Hepatic stellate cell (primary cell): ENCODE results near the gene MANBA.
"Not testable (repeated sequence)": the region's sequence is repeated elsewhere in the genome, so short reads cannot be mapped to it uniquely, and the experiment has no call there.

Source experiments
- DNase-seq: peaks from one replicate; pipeline ENCODE4 v3.0.0; 2011; ENCODE audit warnings: low spot score

The MANBA gene

DNA sequence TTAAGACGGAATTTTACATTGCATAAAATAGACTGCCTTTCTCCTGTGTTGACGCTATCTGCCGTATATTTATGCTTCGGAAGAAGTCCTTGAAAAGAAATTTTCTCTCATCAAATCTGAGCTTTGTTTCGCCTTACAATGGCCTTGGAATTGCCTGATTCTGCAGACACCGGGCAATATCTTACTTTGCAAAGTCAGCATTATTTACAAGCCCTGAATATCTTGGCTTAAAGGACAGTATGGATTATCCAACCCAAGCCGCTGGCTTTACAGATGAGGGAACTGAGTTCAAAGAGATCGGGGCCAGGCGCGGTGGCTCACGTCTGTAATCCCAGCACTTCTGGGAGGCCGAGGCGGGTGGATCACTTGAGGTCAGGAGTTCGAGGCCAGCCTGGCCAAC is 1.1 kb upstream of the MANBA start:
- DNase-seq, result no peak

DNA sequence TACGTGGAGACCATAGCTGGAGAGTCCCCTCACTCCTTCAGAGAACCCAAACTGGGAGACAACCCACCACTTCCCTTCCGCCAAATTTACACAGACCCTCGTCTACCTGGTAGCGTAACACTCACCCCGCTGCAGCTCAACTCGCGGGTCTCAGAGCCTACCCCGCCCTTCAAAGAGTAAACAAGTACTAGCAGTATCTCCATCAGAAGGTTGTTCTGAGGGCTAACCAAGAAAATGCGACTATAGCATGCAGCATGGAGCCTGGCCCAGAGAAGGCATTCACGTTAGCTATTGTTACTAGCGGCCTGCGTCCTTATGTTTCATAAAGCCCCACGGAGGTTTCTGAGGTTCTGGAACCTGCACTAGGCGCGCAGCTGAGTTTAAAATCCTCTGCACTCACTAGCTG is 531 bp upstream of the MANBA start:
- no peak for DNase-seq

DNA sequence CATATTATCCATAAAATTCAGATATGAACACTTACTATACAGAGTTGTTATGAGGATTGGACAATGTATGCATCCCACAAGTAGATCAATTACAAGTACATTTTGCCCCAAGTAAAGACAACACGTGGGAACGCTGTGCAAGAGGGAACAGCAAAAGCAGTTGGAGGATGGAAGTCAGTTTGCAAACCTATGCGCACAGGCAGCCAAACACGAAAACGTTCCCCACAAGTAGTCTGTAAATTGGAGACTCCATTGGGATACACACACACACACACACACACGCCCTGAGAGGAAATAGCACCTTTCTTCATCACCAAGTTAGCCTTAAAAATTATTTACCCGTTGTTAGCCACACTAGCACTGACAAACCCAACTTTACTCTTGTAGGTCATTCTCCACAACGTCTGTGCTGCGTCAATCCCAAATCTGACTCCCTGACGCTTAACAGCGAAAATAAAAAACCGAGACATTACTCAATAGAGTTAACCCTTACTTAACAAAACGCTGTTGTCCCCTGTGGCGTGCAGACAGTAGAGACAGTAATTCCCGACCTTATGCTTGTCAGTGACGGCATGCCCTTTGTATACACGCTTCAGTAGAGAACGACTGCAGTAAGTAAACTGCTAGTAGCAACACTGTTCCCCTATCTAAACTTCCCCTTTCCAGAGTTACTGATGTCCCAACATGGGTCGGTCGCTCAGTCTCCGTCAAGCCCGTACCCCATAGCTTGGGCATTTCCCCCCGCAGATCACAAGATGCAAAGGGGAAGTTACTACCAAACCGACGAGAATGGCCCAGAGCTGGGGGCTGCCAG is 730 bp downstream of the MANBA start:
- peak; percentile 35 for DNase-seq

DNA sequence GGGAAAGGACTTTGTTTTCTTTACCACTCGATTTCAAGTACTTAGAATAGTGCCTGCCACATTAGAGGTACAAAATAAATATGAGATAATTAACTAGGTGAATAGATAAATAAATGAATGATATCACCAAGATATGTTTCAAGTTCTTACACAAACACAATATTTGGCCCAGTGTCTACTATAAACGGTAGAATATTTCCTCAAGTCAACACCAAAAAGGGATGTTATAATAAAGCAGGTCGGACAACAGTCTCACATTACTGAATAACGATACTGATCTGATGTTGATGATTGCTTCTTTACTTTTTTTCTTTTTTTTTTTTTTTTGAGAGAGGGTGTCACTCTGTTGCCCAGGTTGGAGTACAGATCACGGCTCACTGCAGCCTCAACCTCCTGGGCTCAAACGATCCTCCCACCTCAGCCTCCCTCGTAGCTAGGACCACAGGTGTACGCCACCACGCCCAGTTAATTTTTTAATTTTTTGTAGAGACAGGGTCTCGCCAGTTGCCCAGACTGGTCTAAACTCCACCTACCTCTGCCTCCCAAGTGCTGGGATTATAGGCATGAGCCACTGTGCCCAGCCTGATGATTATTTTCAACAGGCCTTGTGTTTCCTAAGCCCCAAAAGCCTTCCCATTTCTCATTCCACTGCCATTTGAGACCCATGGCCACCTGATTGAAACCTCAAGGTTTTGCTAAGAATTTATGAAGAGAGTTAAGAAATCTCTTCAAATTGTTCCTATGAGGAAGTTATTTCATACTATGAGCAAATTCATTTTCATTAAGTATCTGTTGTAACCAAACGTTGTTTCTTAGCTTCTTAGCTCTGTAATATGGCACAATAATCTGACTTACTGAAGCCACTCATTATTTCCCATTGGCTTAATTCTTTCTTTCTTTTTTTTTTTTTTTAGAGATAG is 2.3 kb downstream of the MANBA start:
- DNase-seq, result no peak

DNA sequence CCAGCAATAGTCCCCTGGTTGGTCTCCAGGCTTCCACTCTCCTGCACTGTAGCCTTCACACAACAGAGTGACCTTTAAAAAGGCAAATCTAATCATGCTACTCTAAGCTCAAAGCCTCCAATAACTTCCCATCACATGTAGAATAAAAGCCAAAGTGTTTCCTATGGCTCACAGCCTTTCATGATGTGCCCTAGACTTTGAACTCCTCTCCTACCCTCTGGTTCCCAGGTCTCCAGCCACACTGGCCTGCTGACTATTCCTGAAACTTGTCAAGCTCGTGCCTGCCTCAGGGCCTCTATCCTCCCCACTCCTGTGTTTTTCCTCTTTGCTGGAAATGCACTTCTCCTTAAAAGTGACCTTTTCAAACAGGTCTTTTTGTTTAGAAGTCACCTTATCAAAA is 3.1 kb downstream of the MANBA start:
- no peak for DNase-seq

DNA sequence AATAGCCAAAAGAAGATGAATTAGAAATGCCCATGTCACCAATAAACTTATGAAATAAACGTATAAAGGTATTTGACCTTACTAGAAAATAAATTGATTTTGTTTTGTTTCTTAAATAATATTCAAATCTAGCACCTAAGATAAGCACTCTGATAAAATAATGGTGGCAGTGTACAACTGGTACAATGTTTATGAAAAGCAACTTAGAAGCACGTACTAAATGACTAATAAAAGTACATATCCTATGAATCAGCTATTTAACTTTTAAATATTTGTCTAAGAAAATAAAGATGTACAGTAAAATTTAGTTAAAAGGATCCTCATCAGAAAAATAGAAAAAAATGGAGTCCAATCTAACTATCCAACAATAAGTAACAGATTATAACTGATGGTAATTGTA is 6.7 kb downstream of the MANBA start:
- peak; percentile 12 for DNase-seq

DNA sequence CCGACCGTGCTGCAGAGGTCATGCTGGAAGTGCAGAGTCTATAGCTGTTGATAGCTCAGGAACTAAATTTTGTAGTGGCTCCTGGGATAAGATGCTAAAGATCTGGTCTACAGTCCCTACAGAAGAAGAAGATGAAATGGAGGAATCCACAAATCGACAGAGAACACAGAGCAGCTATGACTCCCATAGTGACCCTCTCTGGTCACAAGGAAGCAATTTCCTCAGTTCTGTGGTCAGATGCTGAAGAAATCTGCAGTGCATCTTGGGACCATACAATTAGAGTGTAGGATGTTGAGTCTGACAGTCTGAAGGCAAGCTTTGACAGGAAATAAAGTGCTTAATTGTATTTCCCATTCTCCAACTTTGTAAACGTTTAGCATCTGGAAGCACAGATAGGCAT is 8.8 kb downstream of the MANBA start:
- no peak for DNase-seq

DNA sequence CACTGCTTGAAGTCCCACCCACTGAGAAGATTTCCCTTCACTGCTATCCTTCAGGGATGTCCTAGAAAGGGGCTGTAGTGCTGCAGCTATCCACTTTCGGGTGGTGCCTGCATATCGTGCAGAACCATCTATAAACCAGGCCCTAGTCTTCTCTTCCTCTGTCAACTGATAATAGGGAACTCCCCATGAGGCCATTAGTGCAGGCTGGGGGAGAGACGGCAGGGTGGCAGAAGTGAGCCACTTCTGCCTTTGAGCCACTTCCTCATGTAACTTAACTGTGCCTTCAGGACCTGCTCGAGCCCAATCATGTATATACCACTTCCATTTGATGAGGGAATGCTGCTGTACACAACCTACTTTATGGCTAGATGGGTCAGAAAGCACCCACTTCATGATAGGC is 17.4 kb downstream of the MANBA start:
- not testable (repeated sequence) for DNase-seq

DNA sequence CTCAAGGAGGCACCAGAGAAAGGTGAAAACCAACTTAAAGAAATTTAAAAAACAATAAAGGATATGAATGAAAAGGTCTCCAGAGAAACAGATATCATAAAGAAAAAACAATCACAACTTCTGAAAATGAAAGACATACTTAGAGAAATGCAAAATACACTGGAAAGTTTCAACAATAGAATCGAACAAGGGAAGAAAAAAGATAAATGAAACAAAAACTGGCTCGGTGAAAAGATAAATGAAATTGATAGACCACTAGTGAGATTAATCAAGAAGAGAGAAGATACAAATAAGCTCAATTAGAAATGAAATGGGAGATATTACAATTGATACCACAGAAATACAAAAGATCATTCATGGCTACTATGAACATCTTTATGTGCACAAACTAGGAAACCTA is 22.0 kb downstream of the MANBA start:
- not testable (repeated sequence) for DNase-seq

DNA sequence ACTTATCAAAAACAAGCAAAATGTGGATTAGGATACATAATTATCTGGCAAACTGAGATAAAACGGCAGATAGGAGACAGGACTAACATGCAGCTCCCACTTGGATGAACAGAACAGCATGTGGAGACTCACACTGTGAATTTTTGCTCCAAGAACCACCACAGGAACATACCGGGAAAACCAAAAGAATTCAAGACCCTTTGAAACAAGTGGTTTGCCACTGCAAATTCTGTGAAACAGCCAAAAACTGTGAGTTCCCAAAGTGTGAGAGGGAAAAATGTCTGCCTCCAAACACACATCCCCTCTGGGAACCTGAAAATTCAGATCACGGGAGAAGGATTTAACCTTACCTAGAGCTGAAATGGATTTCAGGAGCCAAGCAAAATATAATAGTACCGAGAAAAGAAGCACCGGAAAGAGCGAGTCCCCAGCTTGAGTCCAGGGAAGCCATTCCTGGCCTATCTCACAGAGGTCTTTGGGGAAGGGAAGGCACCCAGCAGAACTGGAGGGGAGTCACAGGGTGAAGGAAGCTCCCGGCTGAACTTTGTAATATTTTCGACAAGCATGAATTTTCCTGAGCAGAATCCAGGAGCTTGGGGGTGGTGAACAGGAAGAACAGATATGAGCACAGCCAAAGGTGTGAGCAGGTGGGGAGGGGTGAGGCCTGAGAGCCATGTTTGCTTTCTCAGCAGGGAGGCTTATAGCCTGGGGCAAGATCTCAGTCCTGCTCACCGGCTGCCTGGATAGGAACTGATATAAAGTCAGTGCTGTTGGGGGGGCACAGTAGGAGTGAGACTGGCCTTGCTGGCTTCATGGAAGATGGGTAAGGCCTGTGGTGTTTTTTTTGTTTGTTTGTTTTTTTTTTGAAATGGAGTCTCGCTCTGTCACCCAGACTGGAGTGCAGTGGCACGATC is 23.9 kb downstream of the MANBA start:
- DNase-seq, result no peak

DNA sequence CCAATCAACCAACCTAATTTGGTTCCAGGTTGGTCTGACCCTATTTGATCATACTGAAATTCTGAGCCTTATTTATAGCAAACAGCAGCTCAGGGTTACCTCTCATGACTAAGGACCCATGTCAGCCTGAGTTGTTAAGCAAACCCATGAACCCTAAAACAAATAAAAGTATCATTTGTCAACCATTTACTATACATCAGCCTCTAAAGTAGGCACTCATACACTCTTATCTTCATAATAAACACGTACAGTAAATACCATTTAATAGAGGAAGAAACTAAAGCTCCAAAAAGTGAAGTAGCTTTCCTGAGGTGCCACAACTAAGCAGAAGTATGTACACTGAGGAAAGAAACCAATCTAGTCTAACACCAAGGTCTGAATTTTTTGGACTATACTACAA is 25.2 kb downstream of the MANBA start:
- no peak for DNase-seq

DNA sequence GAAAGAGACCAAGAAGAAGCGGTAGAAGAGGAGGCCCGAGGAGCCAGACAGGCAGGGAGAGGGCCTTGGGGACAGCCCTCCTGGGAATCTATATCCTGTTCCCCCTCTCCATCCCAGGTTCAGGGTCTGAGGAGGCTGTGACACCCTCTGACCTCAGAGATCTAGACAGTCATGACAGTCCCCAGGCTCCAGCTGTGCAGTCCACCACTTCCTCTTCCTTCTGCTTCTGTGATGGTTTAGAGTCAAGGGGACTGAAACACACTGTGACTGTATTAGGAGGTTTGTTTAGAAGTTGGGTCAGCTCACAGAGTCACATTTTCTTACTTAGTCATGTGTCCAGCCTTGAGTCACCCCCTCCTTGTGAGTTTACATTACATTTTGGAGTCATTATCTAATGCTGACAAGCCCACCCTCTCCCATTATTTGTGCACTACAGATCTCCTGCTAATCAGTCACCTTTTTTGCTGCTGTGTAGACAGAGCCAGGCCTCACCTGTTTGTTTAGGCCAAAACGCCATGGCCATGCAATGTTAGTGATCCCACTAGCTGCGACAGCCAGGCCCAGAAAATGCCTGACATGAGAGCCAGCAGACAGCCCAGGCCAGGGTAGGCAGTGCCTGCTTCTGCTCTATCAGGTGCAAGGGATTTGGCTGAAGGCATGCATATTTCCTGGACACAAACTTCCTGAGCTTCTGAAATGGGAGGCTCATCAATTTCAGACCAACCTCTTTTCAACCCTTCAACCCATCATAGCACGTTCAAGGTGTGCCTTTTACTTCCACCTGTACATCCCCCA is 26.0 kb downstream of the MANBA start:
- peak; percentile 44 for DNase-seq

DNA sequence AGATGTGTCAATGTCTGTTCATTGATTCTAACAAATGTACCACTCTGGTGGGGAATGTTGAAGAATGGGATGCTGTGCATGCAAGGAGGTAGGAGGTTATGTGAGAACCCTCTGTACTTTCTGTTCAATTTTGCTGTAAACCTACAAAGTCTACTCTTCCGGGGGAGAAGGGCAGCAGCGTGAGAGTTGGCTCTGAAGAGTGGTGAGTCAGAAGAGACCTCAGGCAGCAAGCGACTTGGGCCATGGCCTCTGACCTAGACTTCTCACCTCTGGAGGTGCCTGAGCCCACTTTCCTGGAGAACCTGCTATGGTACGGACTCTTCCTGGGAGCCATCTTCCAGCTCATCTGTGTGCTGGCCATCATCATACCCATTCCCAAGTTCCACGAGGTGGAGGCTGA is 26.7 kb downstream of the MANBA start:
- no peak for DNase-seq

DNA sequence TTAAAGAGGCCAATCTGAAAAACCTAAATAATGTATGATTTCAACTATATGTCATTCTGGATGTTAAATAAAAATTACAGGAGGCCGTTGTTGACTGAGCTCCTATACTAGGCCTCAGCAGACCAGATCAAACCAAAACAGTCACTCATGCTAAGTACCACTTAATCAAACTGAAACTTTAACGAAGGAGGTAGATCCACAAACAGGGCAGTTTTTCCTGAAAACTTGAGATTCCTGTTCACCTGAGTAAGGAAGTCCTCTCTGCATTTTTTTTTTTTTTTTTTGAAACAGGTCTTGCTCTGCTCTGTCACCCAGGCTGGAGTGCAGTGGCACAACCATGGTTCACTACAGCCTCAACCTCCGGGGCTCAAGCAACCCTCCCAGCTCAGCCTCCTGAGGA is 27.7 kb downstream of the MANBA start:
- no peak for DNase-seq

DNA sequence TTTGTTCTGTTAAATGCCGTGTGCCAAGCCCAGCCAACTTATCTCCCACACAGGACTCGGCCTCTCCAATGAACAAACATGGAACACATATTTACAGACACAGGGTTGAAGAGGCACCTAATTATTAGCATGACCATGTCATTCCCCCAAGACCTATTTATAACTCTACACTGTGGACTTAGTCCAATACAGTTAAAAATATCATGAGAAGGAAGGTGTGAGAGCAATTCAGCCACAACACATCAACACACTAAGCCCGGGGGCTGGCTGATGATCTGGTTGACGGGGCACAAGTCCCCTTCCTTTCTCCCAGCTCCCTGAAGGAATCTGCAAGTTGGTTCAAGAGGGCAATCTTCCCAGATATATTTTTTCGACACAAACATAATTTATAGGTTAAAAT is 28.1 kb downstream of the MANBA start:
- no peak for DNase-seq

DNA sequence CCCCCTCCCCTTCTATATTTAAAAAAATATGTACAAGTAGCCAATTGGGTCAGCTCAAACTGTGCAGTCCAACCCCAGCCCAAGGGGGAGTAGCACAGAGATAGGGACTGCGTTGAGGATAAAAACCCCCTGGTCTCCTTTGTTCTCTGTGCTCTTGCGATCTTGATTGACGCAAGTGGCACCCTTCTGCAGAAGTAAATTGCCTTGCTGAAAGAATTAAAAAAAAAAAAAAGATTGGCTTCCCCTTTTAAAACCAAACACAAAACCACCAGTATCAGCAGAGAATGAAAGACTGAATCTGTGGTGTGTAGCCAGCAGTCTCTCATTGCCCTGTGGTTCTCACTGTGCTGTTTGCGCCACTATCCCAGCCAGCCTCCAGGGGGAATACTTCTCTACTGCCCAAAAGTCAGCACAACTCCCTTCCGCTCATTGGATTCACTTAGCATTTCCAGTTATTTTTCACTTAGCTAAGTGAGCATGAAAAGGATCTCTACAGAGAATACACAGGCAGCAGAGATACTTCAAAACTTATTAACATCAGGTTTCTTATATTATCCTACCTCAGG is 29.7 kb downstream of the MANBA start:
- no peak for DNase-seq

DNA sequence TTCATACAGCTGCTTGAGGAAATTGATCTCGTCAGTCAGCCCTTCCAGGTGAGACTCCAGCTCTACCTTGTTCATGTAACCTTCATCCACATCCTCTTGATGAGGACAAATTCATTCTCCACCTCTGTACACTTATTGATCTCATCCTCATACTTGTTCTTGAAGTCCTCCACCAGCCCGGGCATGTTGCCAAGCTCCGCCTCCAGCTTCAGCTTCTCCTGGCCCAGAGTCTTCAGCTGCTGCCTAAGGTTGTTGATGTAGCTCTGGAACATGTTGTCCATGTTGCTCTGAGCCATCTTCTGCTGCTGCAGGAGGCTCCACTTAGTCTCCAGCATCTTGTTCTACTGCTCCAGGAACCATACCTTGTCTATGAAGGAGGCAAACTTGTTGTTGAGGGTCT is 31.3 kb downstream of the MANBA start:
- DNase-seq, result not testable (repeated sequence)

DNA sequence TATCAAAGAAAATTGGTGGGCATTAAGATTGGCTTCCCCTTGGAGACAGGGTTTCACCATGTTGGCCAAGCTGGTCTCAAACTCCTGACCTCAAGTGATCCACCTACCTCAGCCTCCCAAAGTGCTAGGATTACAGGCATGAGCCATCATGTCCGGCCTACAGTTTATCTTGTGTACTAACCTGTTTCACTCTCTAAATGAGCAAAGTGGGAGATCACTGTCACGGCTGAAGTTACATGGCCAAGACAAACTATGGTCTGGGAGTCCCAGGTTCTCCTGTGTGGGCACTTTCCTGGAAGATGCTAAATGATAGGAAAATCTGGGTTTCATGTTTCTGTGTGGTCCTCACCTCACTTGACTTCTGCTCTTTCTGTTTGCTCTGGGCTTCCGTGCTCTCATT is 33.8 kb downstream of the MANBA start:
- DNase-seq, result not testable (repeated sequence)

DNA sequence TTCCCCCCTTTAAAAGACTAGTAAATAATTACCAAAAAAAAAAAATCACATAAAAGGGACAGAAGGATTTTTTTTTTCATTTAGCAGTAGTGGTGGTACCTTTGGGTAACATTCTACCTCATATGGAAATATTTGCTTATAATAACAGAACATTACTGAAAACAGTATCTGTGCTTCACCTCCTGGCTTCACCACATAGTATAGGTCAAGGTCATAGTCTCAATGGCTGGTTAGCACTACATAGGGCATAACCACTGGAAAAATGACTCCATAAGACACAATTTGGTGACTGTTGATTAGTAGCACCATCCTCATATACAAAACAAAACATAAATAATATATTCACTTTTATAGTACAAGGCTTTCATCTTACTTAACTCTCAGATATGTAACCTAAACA is 34.7 kb downstream of the MANBA start:
- no peak for DNase-seq

DNA sequence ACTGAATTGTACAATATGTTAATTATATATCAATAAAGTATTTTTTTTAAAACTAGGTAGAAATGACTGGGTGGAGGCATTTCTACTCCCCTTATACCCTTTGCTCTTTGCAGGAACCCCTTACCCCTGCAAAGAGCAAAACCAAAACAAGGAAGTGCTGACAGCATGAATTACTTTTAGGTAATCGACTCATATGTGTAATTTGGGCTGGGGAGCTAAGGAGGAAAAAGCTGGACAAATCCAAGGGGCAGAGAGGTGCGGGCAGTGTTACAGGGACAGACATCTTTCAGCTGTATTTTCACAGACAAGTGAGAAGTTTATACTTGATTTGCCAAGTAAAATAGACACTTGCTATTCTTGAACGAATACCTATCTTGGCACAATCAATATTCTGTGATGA is 35.5 kb downstream of the MANBA start:
- no peak for DNase-seq

DNA sequence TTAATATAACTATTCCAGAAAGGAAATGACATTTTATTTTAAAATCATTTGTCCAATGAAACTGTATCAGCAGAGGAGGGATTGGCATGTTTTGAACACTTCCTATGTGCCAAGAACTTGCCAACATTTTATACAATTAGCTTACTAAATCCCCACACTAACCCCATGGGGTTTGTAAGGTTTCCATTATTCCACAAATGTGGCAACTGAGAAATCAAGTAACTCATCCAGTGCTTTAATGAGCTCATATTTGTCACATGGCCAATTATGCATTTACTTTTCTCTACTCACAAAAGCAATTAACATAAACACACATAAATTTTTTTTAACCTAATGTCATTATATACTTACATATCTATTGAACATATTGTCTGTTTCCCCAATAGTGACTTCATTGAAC is 37.3 kb downstream of the MANBA start:
- DNase-seq, result no peak
